GM10266 (cell line): ENCODE data around the gene DNASE1.
"Not testable (repeated sequence)": the region's sequence is repeated elsewhere in the genome, so short reads cannot be mapped to it uniquely, and the experiment has no call there.

Experiments
- DNase-seq: peaks from one replicate; pipeline ENCODE4 v3.0.0; 2012; ENCODE audit errors: extremely low spot score
- TF ChIP-seq, protein P1 (sequence below): IDR thresholded peaks from 2 replicates; pipeline ENCODE4 v1.5.1; 2012; ENCODE audit warnings: mild to moderate bottlenecking, low read depth; ENCODE audit not compliant: control insufficient read depth, insufficient read depth; ENCODE audit errors: missing control alignments

The DNASE1 gene

DNA sequence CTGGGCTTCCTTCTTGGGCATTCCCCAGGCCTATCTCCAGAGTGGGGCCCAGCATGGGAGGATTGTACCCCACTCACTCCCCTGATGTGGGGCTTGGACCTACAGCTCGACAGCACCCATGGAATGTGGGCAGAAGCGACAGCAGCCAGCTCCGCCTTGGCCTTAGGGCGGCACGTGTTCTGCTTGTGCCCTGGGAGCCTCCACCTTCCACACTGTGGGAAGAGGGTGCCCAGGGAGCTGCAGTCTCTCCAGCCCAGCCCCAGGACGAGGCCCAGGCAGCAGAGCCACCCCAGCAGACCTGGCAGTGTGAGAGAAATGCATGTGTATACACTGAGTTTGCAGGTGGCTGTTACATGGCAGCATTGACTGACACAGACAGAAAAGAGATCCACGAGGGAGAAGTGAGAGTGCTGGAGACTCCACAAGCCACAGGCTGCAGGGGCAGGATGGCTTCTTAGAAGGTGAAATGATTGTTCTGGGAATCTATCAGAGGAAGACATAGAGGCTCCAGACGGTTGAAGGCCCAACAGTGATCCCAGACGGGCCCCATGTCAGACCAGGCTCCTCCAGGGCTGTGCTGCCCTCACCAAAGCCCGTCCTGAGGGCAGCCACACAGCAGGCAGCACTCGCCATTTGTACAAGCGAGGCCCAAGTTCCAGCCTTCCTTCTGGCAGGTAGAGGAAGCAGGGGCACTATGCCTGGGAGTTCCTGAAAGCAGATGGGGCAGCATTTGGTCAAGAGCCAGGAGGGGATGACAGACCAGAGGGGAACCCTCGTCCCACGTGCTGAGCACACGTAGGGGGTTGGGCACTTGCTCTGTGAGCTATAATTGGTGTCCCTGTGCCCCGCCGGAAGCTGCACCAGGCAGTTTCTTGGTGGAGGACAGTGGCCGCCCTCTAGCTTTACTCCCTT is 2.8 kb upstream of the DNASE1 start:
- TF ChIP-seq, protein P1, sequence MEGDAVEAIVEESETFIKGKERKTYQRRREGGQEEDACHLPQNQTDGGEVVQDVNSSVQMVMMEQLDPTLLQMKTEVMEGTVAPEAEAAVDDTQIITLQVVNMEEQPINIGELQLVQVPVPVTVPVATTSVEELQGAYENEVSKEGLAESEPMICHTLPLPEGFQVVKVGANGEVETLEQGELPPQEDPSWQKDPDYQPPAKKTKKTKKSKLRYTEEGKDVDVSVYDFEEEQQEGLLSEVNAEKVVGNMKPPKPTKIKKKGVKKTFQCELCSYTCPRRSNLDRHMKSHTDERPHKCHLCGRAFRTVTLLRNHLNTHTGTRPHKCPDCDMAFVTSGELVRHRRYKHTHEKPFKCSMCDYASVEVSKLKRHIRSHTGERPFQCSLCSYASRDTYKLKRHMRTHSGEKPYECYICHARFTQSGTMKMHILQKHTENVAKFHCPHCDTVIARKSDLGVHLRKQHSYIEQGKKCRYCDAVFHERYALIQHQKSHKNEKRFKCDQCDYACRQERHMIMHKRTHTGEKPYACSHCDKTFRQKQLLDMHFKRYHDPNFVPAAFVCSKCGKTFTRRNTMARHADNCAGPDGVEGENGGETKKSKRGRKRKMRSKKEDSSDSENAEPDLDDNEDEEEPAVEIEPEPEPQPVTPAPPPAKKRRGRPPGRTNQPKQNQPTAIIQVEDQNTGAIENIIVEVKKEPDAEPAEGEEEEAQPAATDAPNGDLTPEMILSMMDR = no peak
- DNase-seq = no peak

DNA sequence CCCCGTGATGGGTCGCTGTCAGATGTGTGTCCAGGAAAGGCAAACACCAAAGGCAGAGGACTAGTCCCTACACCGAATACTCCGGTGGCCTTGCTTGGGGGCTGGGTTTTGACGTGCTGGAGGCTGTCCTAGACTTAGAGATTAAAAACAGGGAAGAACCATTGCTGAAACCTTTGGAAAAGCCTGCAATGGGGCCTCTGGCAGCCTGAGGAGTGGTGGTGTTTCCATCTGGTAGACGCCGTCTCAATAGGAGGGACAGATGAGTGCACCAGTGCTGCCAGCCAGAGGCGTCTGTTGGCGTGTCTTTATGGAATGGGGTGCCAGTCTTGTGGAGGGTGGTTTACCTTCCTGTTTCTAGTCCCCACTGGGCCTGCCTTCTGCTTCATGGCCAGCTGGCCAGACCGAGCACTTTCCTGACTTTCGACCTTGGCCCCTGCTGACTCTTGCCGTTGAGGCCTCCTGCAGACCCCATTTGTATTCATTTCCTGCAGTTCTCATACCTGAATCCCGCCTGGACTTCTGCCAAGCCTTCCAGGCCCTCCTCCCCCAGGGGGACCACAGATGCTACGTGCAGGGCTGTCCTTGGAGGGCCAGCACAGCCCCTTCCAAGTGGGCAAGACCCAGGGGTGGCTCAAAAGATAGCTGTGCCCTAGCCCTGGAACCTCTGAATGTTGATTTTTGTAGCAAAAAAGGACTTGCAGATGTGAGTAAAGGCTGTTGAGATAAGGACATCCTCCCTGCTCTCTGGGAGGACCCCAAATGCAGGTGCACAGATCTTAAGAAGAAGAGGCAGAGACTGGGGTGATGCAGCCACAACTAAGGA is 1.9 kb upstream of the DNASE1 start:
- TF ChIP-seq, protein P1 = no peak
- DNase-seq = no peak

DNA sequence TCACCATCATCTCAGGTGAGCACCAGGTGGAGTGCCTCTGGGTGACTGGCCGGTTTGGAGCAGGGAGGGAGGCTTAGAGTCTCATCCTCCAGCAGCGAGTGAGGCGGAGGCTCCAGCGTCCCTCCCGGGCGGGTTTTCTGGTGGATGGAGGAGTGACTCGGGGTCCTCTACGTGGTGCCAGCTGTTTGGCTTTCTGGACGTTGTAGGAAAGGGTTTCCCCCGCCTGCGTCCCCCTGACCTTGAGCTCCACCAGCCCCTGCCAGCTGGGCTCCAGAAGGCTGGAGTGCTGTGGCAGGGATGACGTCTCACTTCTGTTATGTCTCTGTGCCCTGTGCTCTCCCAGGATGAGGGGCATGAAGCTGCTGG is 522 bp downstream of the DNASE1 start:
- DNase-seq = no peak
- TF ChIP-seq, protein P1 = no peak

DNA sequence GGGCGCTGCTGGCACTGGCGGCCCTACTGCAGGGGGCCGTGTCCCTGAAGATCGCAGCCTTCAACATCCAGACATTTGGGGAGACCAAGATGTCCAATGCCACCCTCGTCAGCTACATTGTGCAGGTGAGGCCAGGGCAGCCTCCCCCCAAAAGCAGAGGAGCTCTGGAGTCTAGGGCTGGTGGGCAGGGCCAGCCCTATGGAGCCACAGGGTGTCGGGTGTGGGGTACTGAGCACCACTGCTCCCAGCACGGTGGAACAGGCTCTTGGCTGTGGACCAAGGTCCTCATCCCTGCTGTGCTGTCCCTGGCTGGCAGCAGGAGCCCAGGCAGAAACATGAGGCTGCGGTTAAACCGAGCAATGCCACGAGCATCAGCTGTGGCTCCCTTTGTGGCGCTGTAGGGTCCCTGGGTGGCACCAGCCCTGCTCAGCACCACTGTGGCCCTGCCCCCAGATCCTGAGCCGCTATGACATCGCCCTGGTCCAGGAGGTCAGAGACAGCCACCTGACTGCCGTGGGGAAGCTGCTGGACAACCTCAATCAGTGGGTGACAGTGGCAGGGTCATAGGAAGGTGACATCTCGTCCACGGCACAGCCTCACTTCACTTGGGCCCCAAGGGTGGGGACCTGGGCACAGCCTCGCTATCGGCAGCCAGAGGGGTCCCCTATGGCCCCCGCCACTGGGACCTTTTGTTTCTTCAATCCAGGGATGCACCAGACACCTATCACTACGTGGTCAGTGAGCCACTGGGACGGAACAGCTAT is 1.1 kb downstream of the DNASE1 start:
- TF ChIP-seq, protein P1 = no peak
- DNase-seq = no peak

DNA sequence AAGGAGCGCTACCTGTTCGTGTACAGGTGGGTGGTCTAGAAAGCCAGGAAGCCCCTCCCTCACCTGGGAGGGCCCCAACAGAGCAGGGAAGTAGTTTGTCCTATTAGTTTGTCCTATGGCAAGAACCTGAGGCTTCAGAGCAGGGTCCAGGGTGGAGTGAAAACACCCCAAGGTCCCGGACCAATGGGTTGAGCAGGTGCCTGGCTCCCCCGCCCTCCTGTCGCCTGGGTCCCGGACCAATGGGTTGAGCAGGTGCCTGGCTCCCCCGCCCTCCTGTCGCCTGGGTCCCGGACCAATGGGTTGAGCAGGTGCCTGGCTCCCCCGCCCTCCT is 1.6 kb downstream of the DNASE1 start:
- not testable (repeated sequence) for DNase-seq

DNA sequence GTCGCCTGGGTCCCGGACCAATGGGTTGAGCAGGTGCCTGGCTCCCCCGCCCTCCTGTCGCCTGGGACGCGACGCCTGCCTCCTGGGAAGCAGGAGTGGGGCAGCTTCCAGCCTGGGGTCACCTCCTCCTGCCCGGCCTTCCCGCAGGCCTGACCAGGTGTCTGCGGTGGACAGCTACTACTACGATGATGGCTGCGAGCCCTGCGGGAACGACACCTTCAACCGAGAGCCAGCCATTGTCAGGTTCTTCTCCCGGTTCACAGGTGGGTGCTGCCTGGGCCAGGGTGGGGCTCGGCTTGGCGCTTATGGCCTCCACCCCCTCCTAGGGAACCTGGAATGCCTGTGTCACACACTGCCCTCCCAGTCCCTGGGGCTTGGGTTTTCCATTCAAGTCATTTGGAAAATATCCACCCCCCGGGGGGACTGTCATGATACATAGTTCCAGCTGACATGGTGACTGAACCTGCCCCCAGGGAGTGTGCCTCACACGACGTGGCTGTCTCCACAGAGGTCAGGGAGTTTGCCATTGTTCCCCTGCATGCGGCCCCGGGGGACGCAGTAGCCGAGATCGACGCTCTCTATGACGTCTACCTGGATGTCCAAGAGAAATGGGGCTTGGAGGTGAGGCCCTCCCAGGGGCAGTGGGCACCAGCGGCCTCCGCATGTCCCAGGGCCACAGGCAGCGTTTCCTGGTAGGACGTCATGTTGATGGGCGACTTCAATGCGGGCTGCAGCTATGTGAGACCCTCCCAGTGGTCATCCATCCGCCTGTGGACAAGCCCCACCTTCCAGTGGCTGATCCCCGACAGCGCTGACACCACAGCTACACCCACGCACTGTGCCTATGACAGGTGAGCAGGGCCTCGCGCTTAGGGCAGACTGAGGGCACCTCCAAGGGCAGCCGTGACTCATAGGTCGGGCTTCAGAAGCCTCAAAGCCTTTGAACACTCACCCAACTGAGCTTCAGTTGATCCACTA is 2.3 kb downstream of the DNASE1 start:
- TF ChIP-seq, protein P1 = no peak
- no peak for DNase-seq
